ENCODE data around the gene CHAD.

Gene CHAD

GRCh38 chr17:50470426-50470825 is 1.7 kb upstream of the CHAD start:
- H3K4me3 ChIP-seq (ENCODE audit: low read depth, low read length), result no peak overlapping the region
- H3K36me3 ChIP-seq (ENCODE audit: control insufficient read depth in 2 of 2, insufficient read depth in 1 of 2, low read length in 2 of 2), result peaks cover 0 to 27% of the 10 kb centered on the region in 2 experiments; a peak in 2 of 3 replicates
- TF ChIP-seq TRIM28 (IDR thresholded peaks at IDR 0.05; ENCODE audit: borderline replicate concordance, low read length) (no peak), KLF1 (tag by site-specific recombination; IDR thresholded peaks at IDR 0.05) (peak; percentile 43; the same call in 1 of the 2 replicates), SP7 (tag by site-specific recombination; IDR thresholded peaks at IDR 0.05) (no peak), SP2 (tag by site-specific recombination; IDR thresholded peaks at IDR 0.05) (no peak), ZNF777 (tag by site-specific recombination; IDR thresholded peaks at IDR 0.05; ENCODE audit: borderline replicate concordance) (no peak), ZNF335 (tag by site-specific recombination; conservative IDR thresholded peaks at IDR 0.05) (peak; percentile 40; the same call in 1 of the 2 replicates), PRDM1 (tag by site-specific recombination; IDR thresholded peaks at IDR 0.05) (no peak)
- TF ChIP-seq, protein P1, sequence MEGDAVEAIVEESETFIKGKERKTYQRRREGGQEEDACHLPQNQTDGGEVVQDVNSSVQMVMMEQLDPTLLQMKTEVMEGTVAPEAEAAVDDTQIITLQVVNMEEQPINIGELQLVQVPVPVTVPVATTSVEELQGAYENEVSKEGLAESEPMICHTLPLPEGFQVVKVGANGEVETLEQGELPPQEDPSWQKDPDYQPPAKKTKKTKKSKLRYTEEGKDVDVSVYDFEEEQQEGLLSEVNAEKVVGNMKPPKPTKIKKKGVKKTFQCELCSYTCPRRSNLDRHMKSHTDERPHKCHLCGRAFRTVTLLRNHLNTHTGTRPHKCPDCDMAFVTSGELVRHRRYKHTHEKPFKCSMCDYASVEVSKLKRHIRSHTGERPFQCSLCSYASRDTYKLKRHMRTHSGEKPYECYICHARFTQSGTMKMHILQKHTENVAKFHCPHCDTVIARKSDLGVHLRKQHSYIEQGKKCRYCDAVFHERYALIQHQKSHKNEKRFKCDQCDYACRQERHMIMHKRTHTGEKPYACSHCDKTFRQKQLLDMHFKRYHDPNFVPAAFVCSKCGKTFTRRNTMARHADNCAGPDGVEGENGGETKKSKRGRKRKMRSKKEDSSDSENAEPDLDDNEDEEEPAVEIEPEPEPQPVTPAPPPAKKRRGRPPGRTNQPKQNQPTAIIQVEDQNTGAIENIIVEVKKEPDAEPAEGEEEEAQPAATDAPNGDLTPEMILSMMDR (tag by site-specific recombination; IDR thresholded peaks at IDR 0.05), result no peak
- no peak overlapping the region for H3K27ac ChIP-seq (ENCODE audit: extremely low read depth, low read depth, low read length)
- no peaks in the 10 kb centered on the region for H3K9me3 ChIP-seq (ENCODE audit: control insufficient read depth, insufficient read depth, low read depth, low read length)
- H3K4me1 ChIP-seq (ENCODE audit: control insufficient read depth, insufficient read depth, low read length), result no peaks in the 10 kb centered on the region
- POLR2A ChIA-PET, result no interaction called here
- CTCF ChIA-PET, result interaction anchor here (0.6 to 1.5 kb wide), 3 partner anchors 9 to 383 kb away, joined by 3 to 6 read pairs (median 5); no protein-coding TSS in a partner anchor

- CTCF ChIA-PET, result interaction anchor here (0.6 to 1.5 kb wide), 3 partner anchors 10 to 383 kb away, joined by 3 to 6 read pairs (median 5); no protein-coding TSS in a partner anchor
- Histone ChIP-seq H3K9me3 (ENCODE audit: control insufficient read depth, insufficient read depth, low read depth, low read length) (no peaks in the 10 kb centered on the region), H3K27ac (ENCODE audit: extremely low read depth, low read depth, low read length) (no peak overlapping the region), H3K4me3 (ENCODE audit: low read depth, low read length) (no peak overlapping the region), H3K4me1 (ENCODE audit: control insufficient read depth, insufficient read depth, low read length) (no peaks in the 10 kb centered on the region), H3K36me3 (ENCODE audit: control insufficient read depth in 2 of 2, insufficient read depth in 1 of 2, low read length in 2 of 2) (peaks cover 0 to 29% of the 10 kb centered on the region in 2 experiments; a peak in 2 of 3 replicates)
- POLR2A ChIA-PET, result no interaction called here
- TF ChIP-seq ZNF302 (tag by site-specific recombination; IDR thresholded peaks at IDR 0.05; ENCODE audit: low read depth) (no peak), KLF1 (tag by site-specific recombination; IDR thresholded peaks at IDR 0.05) (0 out of 2 replicates have a peak, but pooled peaks have one; percentile 33)
Measured at GRCh38 chr17:50469671-50470305, 1.1 kb upstream of the CHAD start.

- no peak overlapping the region for H3K4me3 ChIP-seq (ENCODE audit: low read depth, low read length)
- H3K36me3 ChIP-seq (ENCODE audit: control insufficient read depth in 2 of 2, insufficient read depth in 1 of 2, low read length in 2 of 2), result peaks cover 0 to 28% of the 10 kb centered on the region in 2 experiments; a peak in 1 of 3 replicates
- no peak overlapping the region for H3K27ac ChIP-seq (ENCODE audit: extremely low read depth, low read depth, low read length)
- TF ChIP-seq ZNF302 (tag by site-specific recombination; IDR thresholded peaks at IDR 0.05; ENCODE audit: low read depth), result no peak
- no peak for TF ChIP-seq ZNF148 (tag by site-specific recombination; IDR thresholded peaks at IDR 0.05; ENCODE audit: borderline replicate concordance)
- H3K9me3 ChIP-seq (ENCODE audit: control insufficient read depth, insufficient read depth, low read depth, low read length), result no peaks in the 10 kb centered on the region
- POLR2A ChIA-PET, result no interaction called here
- no peaks in the 10 kb centered on the region for H3K4me1 ChIP-seq (ENCODE audit: control insufficient read depth, insufficient read depth, low read length)
- CTCF ChIA-PET, result interaction anchor here (1.1 kb wide), 1 partner anchor 10 kb away, joined by 3 read pairs; no protein-coding TSS in a partner anchor
Measured at GRCh38 chr17:50469208-50469605, 527 bp upstream of the CHAD start.

DNA sequence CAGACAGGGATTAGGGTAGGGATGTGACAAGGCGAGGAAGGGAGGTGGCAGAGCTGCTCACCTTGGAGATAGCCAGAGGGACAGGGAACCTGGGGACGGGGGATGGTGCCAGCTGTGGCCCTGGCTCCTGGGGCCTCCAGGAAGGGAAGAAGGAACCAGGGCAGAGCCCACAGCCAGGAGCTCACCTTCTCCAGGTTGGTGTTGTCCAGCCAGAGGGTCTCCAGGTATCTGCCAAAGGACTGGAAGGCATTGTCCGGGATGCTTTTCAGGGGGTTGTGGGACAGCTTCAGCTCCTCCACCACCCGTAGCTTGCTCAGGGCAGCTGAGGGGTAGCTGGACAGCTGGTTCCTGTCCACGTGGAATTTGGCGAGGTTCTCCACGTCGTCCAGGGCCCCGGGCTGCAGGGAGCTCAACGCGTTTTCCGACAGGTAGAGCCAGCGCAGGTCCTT is 801 bp downstream of the CHAD start:
- H3K27ac ChIP-seq (ENCODE audit: extremely low read depth, low read depth, low read length), result no peak overlapping the region
- H3K9me3 ChIP-seq (ENCODE audit: control insufficient read depth, insufficient read depth, low read depth, low read length), result no peaks in the 10 kb centered on the region
- no peaks in the 10 kb centered on the region for H3K4me1 ChIP-seq (ENCODE audit: control insufficient read depth, insufficient read depth, low read length)
- peaks cover 0 to 25% of the 10 kb centered on the region in 2 experiments; a peak in 1 of 3 replicates for H3K36me3 ChIP-seq (ENCODE audit: control insufficient read depth in 2 of 2, insufficient read depth in 1 of 2, low read length in 2 of 2)
- no peak overlapping the region for H3K4me3 ChIP-seq (ENCODE audit: low read depth, low read length)
- POLR2A ChIA-PET, result no interaction called here
- CTCF ChIA-PET, result interaction anchor here (0.7 to 1.7 kb wide), 3 partner anchors 9 to 106 kb away, joined by 4 to 9 read pairs (median 6); partner anchors contain the start of gene RSAD1
- TF ChIP-seq PRDM2 (tag by site-specific recombination; IDR thresholded peaks at IDR 0.05; ENCODE audit: borderline replicate concordance) (no peak), ZNF169 (tag by site-specific recombination; IDR thresholded peaks at IDR 0.05) (no peak), ZNF18 (tag by site-specific recombination; IDR thresholded peaks at IDR 0.05) (no peak), ZNF571 (tag by site-specific recombination; IDR thresholded peaks at IDR 0.05) (no peak)
